Suprapubic skin (tissue), 4 donors: Measurements from ENCODE around the gene MOB3A.

ENCODE experiments used
- CTCF ChIP-seq, 2 donors: fragments of 200-600 bp in 1 of 2; fragments of 450-650 bp in 1 of 2; sonication (generic) in 1 of 2; IDR thresholded peaks; one replicate each; pipeline ENCODE4 v1.5.1; 2016 to 2019; ENCODE audit warnings: antibody characterized with exemption in 2 of 2, mild to moderate bottlenecking in 1 of 2, moderate library complexity in 1 of 2
- EP300 ChIP-seq: sonication (generic); formaldehyde crosslinking; IDR thresholded peaks from one replicate; pipeline ENCODE4 v1.6.1; 2017; ENCODE audit warnings: antibody characterized with exemption
- POLR2A ChIP-seq, 2 donors: fragments of 450-650 bp; IDR thresholded peaks; one replicate each; pipeline ENCODE4 v1.6.1; 2017; ENCODE audit warnings: antibody characterized with exemption in 2 of 2, mild to moderate bottlenecking in 2 of 2, moderate library complexity in 2 of 2
- POLR2AphosphoS5 ChIP-seq, 3 donors: sonication (generic); formaldehyde crosslinking; IDR thresholded peaks; one replicate each; pipeline ENCODE4 v1.6.1; 2017; ENCODE audit warnings: antibody characterized with exemption in 3 of 3

GRCh38 chr19:2048959-2049740, 47.0 kb downstream of the MOB3A start:
- TF ChIP-seq CTCF (IDR thresholded peaks at IDR 0.05) = no peak
- TF ChIP-seq POLR2AphosphoS5 (IDR thresholded peaks at IDR 0.05) = no peak
- TF ChIP-seq EP300 = no peak
- no peak for TF ChIP-seq POLR2A (IDR thresholded peaks at IDR 0.05)
